Testis (tissue), 3 donors: Measurements from ENCODE around the gene CDK5RAP2. TPM values are rescaled to one million over a fixed set of nuclear protein-coding genes. Genes with fewer than 3 reads are reported as not detected.

Experiments used
- DNase-seq: peaks from one replicate; pipeline ENCODE4 v3.0.0-alpha.2; 2019
- H3K27ac ChIP-seq, 2 donors: fragments of 200-600 bp; sonication (generic); one replicate each; pipeline ENCODE4 v1.5.1; 2019
- H3K27me3 ChIP-seq: fragments of 200-600 bp; sonication (generic); one replicate; pipeline ENCODE4 v1.5.1; 2019
- H3K36me3 ChIP-seq: fragments of 200-600 bp; sonication (generic); one replicate; pipeline ENCODE4 v1.5.1; 2017; ENCODE audit warnings: low read depth; ENCODE audit errors: missing control alignments
- H3K4me1 ChIP-seq: fragments of 200-600 bp; sonication (generic); one replicate; pipeline ENCODE4 v1.5.1; 2019
- H3K4me3 ChIP-seq, 2 donors: fragments of 200-600 bp; sonication (generic); one replicate each; pipeline ENCODE4 v1.5.1; 2017 to 2019
- H3K9me3 ChIP-seq: fragments of 200-600 bp; sonication (generic); one replicate; pipeline ENCODE4 v1.5.1; 2017
- POLR2A ChIP-seq: fragments of 450-650 bp; IDR thresholded peaks from one replicate; pipeline ENCODE4 v1.6.1; 2017; ENCODE audit warnings: antibody characterized with exemption, mild to moderate bottlenecking, moderate library complexity
- WGBS, 2 donors: methylation state at CpG; one replicate each; pipeline ENCODE4 v1.1.5; 2018; 5-methylcytosine and 5-hydroxymethylcytosine counted together
- intact Hi-C: fragments of 100-400 bp; cut with DNase I; formaldehyde crosslinking; loops from one replicate; pipeline ENCODE4 v1.15.1; 2023; ENCODE audit warnings: low total_unique reads
- polyA plus RNA-seq: library from polyadenylated mRNA; stranded (reverse); fragments of 350-450 nt; fragmentation: Illumina TruSeq; extraction: RNeasy Lipid Tissue Mini Kit (QIAGEN cat#74804); gene quantifications from one replicate; pipeline ENCODE4 v1.2.3, GENCODE V29; 2014; ENCODE audit warnings: low read depth, low replicate concordance; ENCODE audit not compliant: insufficient read depth
- total RNA-seq, 2 donors: library from RNA; depleted of rRNA; stranded (reverse); fragments of >200 nt; gene quantifications; one replicate each; pipeline ENCODE4 v1.2.3, GENCODE V29; 2016
- TF ChIP-seq, protein P1 (sequence below), 3 experiments: fragments of 450-650 bp in 2 of 3; fragments of 200-600 bp in 1 of 3; sonication (generic) in 1 of 3; IDR thresholded peaks; one replicate each; pipeline ENCODE4 v1.5.1; 2016 to 2019; ENCODE audit warnings: antibody characterized with exemption in 3 of 3, mild to moderate bottlenecking in 2 of 3, moderate library complexity in 1 of 3

The CDK5RAP2 gene
- total and polyA plus RNA-seq, 3 donors from 2014 or later: 64.9 to 80.5 (median 76.1) TPM

DNA sequence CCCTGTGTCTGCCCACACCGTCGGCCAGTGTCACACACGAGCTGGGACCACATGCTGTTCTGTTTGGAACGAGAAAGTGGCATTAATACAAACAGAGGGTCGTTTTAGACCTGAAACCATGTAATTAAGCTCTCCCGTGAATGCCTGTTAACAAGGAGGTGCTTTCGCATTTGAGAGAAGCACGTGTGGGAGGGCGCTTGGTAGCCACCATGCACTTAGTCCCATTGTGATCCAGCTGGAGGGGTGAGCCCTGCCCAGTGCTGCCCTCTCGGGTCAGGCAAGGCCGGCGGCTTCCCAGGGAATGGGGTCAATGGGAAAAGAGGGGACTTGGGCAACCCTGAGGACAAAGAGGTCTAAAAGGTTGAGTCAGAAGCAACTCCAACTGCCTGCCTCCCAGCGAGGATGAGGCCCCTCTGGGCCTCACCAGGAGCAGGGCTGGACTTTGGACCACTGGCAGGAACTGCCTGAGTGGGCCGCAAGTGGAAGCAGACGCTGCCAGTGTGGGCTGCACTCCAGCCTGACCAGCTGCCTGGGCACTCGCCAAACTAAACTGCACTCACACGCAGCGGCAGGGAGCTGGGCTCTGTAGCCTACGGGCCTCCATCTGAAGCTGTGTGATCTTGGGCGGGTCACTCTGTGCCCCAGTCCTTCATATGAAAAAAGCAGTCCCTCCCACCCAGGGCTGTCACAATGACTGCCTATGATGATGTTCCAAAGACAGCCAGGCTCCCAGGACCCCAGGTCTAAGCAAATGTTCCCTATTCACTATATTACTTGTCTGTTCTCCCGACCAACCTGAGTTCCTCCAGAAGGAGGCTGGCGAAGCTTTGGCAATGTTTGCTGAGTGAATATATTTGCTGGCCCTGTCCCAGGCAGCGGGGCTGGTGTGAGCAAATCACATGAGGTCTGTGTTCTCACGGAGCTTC, 195.7 kb downstream of the CDK5RAP2 start:
- Histone ChIP-seq H3K4me3 (no peak overlapping the region), H3K9me3 (no peaks in the 10 kb centered on the region), H3K27ac (no peak overlapping the region), H3K4me1 (peaks cover 28% of the 10 kb centered on the region), H3K27me3 (no peaks in the 10 kb centered on the region), H3K36me3 (no peaks in the 10 kb centered on the region)
- intact Hi-C loops: no loop called here
- no peak for TF ChIP-seq POLR2A
- TF ChIP-seq, protein P1, sequence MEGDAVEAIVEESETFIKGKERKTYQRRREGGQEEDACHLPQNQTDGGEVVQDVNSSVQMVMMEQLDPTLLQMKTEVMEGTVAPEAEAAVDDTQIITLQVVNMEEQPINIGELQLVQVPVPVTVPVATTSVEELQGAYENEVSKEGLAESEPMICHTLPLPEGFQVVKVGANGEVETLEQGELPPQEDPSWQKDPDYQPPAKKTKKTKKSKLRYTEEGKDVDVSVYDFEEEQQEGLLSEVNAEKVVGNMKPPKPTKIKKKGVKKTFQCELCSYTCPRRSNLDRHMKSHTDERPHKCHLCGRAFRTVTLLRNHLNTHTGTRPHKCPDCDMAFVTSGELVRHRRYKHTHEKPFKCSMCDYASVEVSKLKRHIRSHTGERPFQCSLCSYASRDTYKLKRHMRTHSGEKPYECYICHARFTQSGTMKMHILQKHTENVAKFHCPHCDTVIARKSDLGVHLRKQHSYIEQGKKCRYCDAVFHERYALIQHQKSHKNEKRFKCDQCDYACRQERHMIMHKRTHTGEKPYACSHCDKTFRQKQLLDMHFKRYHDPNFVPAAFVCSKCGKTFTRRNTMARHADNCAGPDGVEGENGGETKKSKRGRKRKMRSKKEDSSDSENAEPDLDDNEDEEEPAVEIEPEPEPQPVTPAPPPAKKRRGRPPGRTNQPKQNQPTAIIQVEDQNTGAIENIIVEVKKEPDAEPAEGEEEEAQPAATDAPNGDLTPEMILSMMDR (IDR thresholded peaks at IDR 0.05): no peak
- WGBS, 2 donors: 61 to 68% methylated on average over 18 to 24 of the region's 24 CpGs
- DNase-seq: no peak

DNA sequence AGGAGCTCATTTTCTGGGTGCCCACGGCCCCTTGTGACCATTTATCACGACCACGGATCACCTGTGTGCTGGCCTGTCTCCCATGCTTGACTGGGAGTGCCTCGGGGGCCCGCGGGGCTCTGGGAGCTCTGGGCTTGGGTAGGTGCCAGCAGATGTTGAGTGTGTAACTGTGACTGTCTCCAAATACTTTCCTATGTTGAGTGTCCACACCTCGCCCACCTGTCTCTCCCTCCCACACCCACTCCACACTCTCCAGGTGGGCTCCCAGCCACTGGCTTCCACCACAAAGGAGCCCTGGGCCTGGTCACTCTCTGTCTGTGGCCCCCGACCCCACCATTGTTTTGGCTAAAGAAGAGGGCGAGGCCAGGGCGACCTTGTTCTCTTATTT, 196.4 kb downstream of the CDK5RAP2 start:
- intact Hi-C loops: no loop called here
- Histone ChIP-seq H3K4me3 (no peak overlapping the region), H3K27me3 (no peaks in the 10 kb centered on the region), H3K36me3 (no peaks in the 10 kb centered on the region), H3K4me1 (peaks cover 28% of the 10 kb centered on the region), H3K27ac (no peak overlapping the region), H3K9me3 (no peaks in the 10 kb centered on the region)
- 67 to 88% methylated on average over 10 of the region's 10 CpGs for WGBS, 2 donors
- TF ChIP-seq POLR2A: no peak
- TF ChIP-seq, protein P1 (IDR thresholded peaks at IDR 0.05): no peak
- DNase-seq: no peak

DNA sequence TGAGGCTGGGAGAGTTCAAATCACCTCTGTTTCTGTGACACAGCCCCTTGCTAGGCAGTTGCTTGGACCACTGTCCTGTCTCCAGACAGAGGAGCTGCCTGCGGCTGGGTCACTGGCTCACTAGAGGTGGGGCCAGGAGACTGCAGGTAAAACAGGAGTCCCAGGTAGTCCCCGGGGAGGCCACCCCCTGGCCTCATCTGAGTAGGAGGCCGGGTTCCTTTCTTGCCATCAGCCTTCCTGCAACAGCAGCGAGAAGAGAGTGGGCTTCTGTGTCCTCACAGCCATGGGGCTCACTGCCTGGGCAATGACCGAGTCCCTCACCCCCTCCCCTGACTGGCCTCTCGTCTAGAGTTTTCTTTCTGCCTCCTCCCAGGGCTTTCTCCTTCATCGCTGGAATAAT, 197.5 kb downstream of the CDK5RAP2 start:
- no peaks in the 10 kb centered on the region for H3K9me3 ChIP-seq
- WGBS, 2 donors: 93 to 97% methylated on average over 7 of the region's 7 CpGs

DNA sequence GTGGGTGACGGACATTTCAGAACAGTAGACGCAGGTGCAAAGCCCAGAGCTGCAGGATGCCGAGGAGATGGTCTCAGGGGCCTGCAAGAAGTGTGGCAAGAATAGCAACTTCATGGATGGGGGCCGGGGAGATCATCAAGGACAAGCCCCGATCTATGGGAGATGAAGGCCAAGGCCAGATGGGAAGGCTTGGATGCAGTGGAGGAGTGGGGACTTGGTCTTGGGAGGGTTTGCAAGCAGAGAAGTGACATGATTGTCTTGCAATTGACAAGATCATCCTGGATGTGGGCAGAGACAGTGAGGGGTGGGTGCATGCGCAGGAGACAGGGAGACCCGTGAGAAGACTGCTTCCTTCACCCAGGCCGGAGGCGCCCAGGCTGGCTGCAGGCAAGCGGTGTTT, 198.1 kb downstream of the CDK5RAP2 start:
- no peaks in the 10 kb centered on the region for H3K27me3 ChIP-seq
- H3K4me1 ChIP-seq: peaks cover 17% of the 10 kb centered on the region
- H3K36me3 ChIP-seq: no peaks in the 10 kb centered on the region
- 86 to 89% methylated on average over 10 of the region's 10 CpGs for WGBS, 2 donors
- TF ChIP-seq POLR2A: no peak
- TF ChIP-seq, protein P1 (IDR thresholded peaks at IDR 0.05): no peak
- H3K4me3 ChIP-seq: no peak overlapping the region
- H3K27ac ChIP-seq: no peak overlapping the region
- intact Hi-C loops: no loop called here
- no peak for DNase-seq
- no peaks in the 10 kb centered on the region for H3K9me3 ChIP-seq

More for the DNA sequence above, 197.5 kb downstream of the CDK5RAP2 start:
- TF ChIP-seq, protein P1 (IDR thresholded peaks at IDR 0.05): no peak
- TF ChIP-seq POLR2A: no peak
- peaks cover 24% of the 10 kb centered on the region for H3K4me1 ChIP-seq
- no peaks in the 10 kb centered on the region for H3K36me3 ChIP-seq
- no peak for DNase-seq
- H3K4me3 ChIP-seq: no peak overlapping the region
- no peak overlapping the region for H3K27ac ChIP-seq
- intact Hi-C loops: no loop called here
- no peaks in the 10 kb centered on the region for H3K27me3 ChIP-seq
